ENCODE results near the gene DHRS12.

DHRS12 gene

GRCh38 chr13:51839711-51840540, 36.0 kb upstream of the DHRS12 start:
- peak overlapping the region; percentile 97 for H3K27ac ChIP-seq
- peaks cover 79 to 82% of the 10 kb centered on the region in 2 experiments for H3K4me1 ChIP-seq (ENCODE audit: control insufficient read depth in 1 of 2, insufficient read depth in 1 of 2, low read depth in 1 of 2, low read length in 1 of 2)
- TF ChIP-seq CTCF (IDR thresholded peaks at IDR 0.05), result no peak
- H3K9me3 ChIP-seq, result no peaks in the 10 kb centered on the region
- no peaks in the 10 kb centered on the region for H3K27me3 ChIP-seq
- peak overlapping the region in 1 of 2 experiments; percentile 12 for H3K4me3 ChIP-seq (ENCODE audit: low read depth in 1 of 2, low read length in 1 of 2)
- H3K36me3 ChIP-seq, result peaks cover 3% of the 10 kb centered on the region

- Histone ChIP-seq H3K27me3 (no peaks in the 10 kb centered on the region), H3K27ac (peak overlapping the region; percentile 97), H3K36me3 (peaks cover 7% of the 10 kb centered on the region), H3K4me3 (ENCODE audit: low read depth in 1 of 2, low read length in 1 of 2) (peak overlapping the region; percentile 51 to 62), H3K9me3 (no peaks in the 10 kb centered on the region), H3K4me1 (ENCODE audit: control insufficient read depth in 1 of 2, insufficient read depth in 1 of 2, low read depth in 1 of 2, low read length in 1 of 2) (peaks cover 86 to 87% of the 10 kb centered on the region in 2 experiments)
- no peak for TF ChIP-seq CTCF (IDR thresholded peaks at IDR 0.05)
Observed at GRCh38 chr13:51838240-51838846, 34.4 kb upstream of the DHRS12 start.

- peaks cover 7% of the 10 kb centered on the region for H3K36me3 ChIP-seq
Observed at GRCh38 chr13:51837016-51837415, 33.1 kb upstream of the DHRS12 start.

GRCh38 chr13:51834581-51835171, 30.7 kb upstream of the DHRS12 start:
- Histone ChIP-seq H3K4me3 (ENCODE audit: low read depth in 1 of 2, low read length in 1 of 2) (no peak overlapping the region), H3K36me3 (peaks cover 3% of the 10 kb centered on the region), H3K27me3 (no peaks in the 10 kb centered on the region), H3K27ac (peak overlapping the region; percentile 97), H3K9me3 (no peaks in the 10 kb centered on the region), H3K4me1 (ENCODE audit: control insufficient read depth in 1 of 2, insufficient read depth in 1 of 2, low read depth in 1 of 2, low read length in 1 of 2) (peaks cover 100% of the 10 kb centered on the region in 2 experiments)
- TF ChIP-seq CTCF (IDR thresholded peaks at IDR 0.05), result no peak

More at GRCh38 chr13:51837016-51837415, 33.1 kb upstream of the DHRS12 start:
- Histone ChIP-seq H3K27ac (peak overlapping the region; percentile 97), H3K4me1 (ENCODE audit: control insufficient read depth in 1 of 2, insufficient read depth in 1 of 2, low read depth in 1 of 2, low read length in 1 of 2) (peaks cover 94 to 99% of the 10 kb centered on the region in 2 experiments), H3K9me3 (no peaks in the 10 kb centered on the region), H3K27me3 (no peaks in the 10 kb centered on the region), H3K4me3 (ENCODE audit: low read depth in 1 of 2, low read length in 1 of 2) (peak overlapping the region; percentile 51 to 62)
- TF ChIP-seq CTCF (IDR thresholded peaks at IDR 0.05), result no peak

GRCh38 chr13:51833980-51834379, 30.0 kb upstream of the DHRS12 start:
- H3K9me3 ChIP-seq, result no peaks in the 10 kb centered on the region
- no peaks in the 10 kb centered on the region for H3K27me3 ChIP-seq
- no peak for TF ChIP-seq CTCF (IDR thresholded peaks at IDR 0.05)

More at GRCh38 chr13:51833980-51834379, 30.0 kb upstream of the DHRS12 start:
- Histone ChIP-seq H3K27ac (peak overlapping the region; percentile 97), H3K36me3 (peaks cover 3% of the 10 kb centered on the region), H3K4me3 (ENCODE audit: low read depth in 1 of 2, low read length in 1 of 2) (no peak overlapping the region), H3K4me1 (ENCODE audit: control insufficient read depth in 1 of 2, insufficient read depth in 1 of 2, low read depth in 1 of 2, low read length in 1 of 2) (peaks cover 100% of the 10 kb centered on the region in 2 experiments)

All from neutrophil (primary cell).